Activated T-helper 17 cell treated with anti-CD3 and anti-CD28 coated beads, Interleukin-2, amount 50 U/mL, for 72 hours (primary cell): Measurements from ENCODE around the gene IVNS1ABP. TPM values are rescaled to one million over a fixed set of nuclear protein-coding genes. Genes with fewer than 3 reads are reported as not detected.
"Not testable (repeated sequence)": the region's sequence is repeated elsewhere in the genome, so short reads cannot be mapped to it uniquely, and the experiment has no call there.

ENCODE experiments used
- ATAC-seq: fragments of 150-1000 bp; cut with Tn5 transposase; replicated peaks from 2 replicates; pipeline ENCODE4 v1.10.0; 2021; ENCODE audit warnings: mild to moderate bottlenecking, moderate library complexity
- H3K27ac Mint-ChIP-seq: one replicate; pipeline ENCODE4 v1.8.0; 2022; ENCODE audit warnings: mixed read lengths
- H3K27me3 Mint-ChIP-seq: one replicate; pipeline ENCODE4 v1.8.0; 2022; ENCODE audit warnings: mixed read lengths
- H3K36me3 Mint-ChIP-seq: one replicate; pipeline ENCODE4 v1.8.0; 2022; ENCODE audit warnings: low read depth, mild to moderate bottlenecking, mixed read lengths
- H3K4me1 Mint-ChIP-seq: one replicate; pipeline ENCODE4 v1.8.0; 2022; ENCODE audit warnings: mixed read lengths
- H3K4me3 Mint-ChIP-seq: one replicate; pipeline ENCODE4 v1.8.0; 2022; ENCODE audit warnings: mild to moderate bottlenecking, mixed read lengths
- H3K9me3 Mint-ChIP-seq: one replicate; pipeline ENCODE4 v1.8.0; 2022; ENCODE audit warnings: mixed read lengths
- total RNA-seq, 2 donors: library from RNA; stranded (reverse); gene quantifications; one replicate each; pipeline ENCODE4 v1.2.3, GENCODE V29; 2022

IVNS1ABP gene
- total RNA-seq, 2 donors from 2014 or later, result 215 to 269 TPM

DNA sequence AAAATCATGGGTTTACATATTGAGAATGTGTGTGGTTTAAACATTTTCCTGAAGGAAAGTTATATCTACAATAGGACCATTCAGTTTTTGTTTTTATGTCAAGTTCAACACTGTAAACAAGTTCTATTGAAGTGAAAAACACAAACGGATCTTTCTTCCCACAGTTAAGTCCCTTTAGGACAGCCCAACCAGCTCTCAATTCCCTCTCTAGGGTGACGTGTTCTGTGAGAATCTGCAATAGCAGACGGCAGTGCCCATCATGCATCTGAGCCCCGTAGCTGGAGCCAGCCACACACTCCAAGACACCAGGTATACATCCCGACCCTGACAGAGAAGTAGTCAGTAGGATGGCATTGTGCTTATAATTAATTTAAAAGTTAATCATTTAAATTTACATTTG lies 26.3 kb upstream of the IVNS1ABP start:
- no peak overlapping the region for H3K4me3 Mint-ChIP-seq
- no peaks in the 10 kb centered on the region for H3K36me3 Mint-ChIP-seq
- no peaks in the 10 kb centered on the region for H3K9me3 Mint-ChIP-seq
- ATAC-seq, result no peak
- peaks cover 18% of the 10 kb centered on the region for H3K4me1 Mint-ChIP-seq
- H3K27ac Mint-ChIP-seq, result no peak overlapping the region
- no peaks in the 10 kb centered on the region for H3K27me3 Mint-ChIP-seq

DNA sequence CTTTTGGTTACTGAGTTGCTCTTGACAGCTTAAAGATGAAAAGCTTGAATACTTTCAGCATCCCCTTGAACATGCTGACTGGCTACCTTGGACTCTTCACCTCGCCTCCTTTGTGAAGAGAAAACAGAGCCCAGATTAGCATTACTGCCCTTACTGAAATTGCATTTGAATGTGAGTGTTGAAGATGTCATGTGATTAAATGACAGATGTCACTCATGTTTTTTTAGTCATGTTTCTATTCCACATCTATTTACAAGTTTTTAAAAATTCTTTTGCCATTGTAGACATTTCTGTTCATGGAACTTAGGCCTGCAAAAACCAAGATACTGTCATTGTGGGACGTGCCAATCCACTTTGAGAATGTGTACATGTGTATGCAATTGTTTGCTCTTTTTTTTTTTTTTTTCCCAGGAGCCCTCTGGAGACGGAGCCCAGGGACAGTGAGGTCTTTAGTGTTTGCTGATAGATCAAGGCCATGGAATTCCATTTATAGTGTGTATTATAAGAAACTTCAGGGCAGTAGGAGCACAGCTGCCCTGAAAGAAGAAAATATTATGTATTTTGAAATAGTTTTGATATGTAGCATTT lies 25.7 kb upstream of the IVNS1ABP start:
- Mint-ChIP-seq H3K27me3 (no peaks in the 10 kb centered on the region), H3K27ac (no peak overlapping the region), H3K36me3 (no peaks in the 10 kb centered on the region), H3K4me3 (no peak overlapping the region), H3K9me3 (no peaks in the 10 kb centered on the region), H3K4me1 (peaks cover 18% of the 10 kb centered on the region)
- no peak for ATAC-seq

DNA sequence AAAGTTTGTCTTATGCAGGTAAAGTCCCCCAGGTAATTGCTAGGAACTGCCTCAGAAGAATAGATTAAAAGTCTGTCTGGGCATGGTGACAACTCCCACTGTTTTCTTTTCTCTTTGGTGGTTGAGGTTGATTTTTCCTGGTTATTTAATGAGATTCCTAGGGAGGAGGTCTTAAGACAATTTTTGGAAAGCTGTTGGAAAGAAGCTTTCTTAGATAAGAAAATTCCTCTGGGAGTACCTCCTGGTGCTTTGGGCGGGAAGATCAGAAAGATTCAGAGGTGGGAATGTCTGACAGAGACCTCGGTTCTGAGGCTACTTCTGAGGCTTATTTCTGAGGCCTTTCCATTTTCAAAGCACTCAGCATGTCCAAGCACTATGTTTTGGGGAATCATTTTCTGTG lies 25.0 kb upstream of the IVNS1ABP start:
- Mint-ChIP-seq H3K27ac (no peak overlapping the region), H3K4me1 (peaks cover 21% of the 10 kb centered on the region), H3K27me3 (no peaks in the 10 kb centered on the region), H3K4me3 (no peak overlapping the region), H3K36me3 (no peaks in the 10 kb centered on the region), H3K9me3 (no peaks in the 10 kb centered on the region)
- ATAC-seq, result no peak

DNA sequence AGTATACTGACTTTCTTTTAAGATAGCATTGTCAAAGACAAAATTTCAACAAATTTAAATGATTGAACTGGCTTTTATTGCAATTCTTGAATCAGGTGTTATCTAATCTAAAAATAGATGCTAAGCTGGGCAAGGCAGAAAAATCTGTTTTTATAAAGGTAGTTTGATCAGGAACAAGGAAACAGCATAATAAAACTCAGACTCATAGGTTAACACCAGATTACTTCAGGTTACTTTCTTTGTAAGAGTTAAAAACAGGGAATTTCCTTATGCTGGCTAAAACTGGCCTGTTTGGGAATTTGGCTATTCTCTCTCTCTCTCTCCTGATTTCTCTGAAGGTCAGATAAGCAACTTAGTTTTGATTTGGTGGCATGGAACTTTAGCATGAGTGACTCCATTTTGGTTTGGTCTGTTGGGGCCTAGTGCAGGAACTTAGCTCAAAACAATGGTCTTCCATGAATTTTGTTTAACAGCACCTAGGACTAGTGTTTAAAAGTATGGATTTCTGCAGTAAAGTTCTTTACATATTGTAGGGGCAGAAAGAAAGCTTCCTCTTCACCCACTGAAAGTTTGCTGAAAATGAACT lies 24.2 kb upstream of the IVNS1ABP start:
- H3K27me3 Mint-ChIP-seq, result no peaks in the 10 kb centered on the region

DNA sequence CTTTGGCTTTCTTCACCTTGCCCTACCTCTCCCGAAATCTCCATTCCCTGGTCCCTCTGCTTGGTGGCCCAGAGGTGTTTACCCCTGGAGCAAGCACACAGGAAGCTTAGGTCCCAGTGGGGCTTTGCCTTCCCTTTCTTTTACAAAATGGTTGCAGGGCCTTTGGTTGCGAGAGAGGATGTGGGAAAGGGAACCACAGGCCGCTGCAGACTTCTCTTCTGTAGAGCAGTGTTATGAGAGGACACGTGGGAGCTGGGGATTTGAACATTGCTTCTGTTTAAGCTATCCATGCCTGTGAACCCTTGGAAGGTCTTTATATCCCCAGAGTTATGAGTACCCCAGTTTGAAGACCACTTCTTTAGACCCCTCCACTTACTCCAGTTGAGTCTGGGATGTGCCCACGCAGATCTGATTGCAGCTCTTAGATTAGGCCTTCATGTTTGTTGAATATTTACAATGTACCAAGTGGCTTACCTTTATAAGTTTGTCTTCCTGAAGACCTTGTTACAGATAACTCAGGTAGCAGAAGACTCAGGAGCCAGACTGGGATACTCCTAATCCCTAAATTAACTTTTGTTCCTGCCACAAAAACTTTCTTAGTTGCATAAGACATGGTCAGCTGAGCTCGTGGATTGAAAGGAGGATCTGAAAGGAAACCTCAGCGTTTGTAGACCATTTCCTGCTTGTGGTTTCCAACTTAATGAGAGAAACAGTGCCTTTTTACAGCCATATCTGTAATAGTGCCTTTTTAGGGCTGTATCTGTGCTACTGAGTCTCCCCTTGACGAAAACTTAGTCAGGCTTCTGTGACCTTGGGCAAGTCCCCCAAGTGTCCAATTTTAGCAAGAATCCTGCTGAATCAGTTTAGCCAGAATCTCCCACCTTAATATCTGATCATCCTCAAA lies 21.9 kb upstream of the IVNS1ABP start:
- peak; percentile 90 for ATAC-seq
- H3K4me1 Mint-ChIP-seq, result peaks cover 22% of the 10 kb centered on the region
- peak overlapping the region; percentile 43 for H3K4me3 Mint-ChIP-seq
- peak overlapping the region; percentile 7 for H3K27ac Mint-ChIP-seq
- no peaks in the 10 kb centered on the region for H3K9me3 Mint-ChIP-seq
- no peaks in the 10 kb centered on the region for H3K36me3 Mint-ChIP-seq
- H3K27me3 Mint-ChIP-seq, result no peaks in the 10 kb centered on the region

More for the DNA sequence above, 24.2 kb upstream of the IVNS1ABP start:
- Mint-ChIP-seq H3K27ac (no peak overlapping the region), H3K4me3 (no peak overlapping the region), H3K4me1 (peaks cover 22% of the 10 kb centered on the region), H3K36me3 (no peaks in the 10 kb centered on the region), H3K9me3 (no peaks in the 10 kb centered on the region)
- ATAC-seq, result no peak

DNA sequence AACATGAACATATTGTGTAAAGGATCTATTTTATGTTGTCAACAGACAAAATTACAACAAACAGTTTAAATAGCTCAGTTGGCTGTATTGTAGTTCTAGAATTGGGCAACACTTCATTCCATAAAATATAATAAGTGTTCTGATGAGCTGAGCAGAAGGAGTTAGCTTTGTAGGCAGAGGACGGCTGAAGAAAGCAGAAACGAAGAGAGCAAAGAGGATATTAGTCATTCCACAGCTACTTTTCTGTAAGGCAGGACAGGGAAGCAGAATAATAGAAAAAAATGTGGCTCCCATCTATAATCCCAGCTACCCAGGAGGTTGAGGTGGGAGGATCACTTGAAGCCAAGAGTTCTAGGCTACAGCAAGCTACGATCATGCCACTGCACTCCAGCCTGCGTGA lies 20.2 kb upstream of the IVNS1ABP start:
- Mint-ChIP-seq H3K36me3 (no peaks in the 10 kb centered on the region), H3K9me3 (no peaks in the 10 kb centered on the region), H3K4me3 (no peak overlapping the region), H3K27ac (peak overlapping the region; percentile 61), H3K27me3 (no peaks in the 10 kb centered on the region), H3K4me1 (peaks cover 22% of the 10 kb centered on the region)
- ATAC-seq, result no peak

DNA sequence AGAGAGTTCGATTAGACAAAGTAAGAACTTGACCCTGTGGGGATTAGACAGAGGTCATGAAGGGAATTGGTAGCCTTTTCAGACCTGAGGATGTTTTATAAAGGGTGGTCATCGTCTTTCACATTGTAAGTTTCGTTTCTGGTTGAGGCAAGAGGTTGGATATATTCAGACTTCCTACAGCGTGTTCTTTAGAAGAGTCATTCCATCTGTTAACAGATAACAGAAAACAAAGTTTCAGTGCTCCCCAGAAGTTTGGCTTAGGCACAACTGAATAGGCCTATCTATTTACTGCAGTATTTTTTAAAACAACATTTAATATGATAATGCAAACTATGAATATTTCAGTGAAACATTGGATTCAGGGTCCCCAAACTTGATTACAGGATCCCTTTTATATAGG lies 17.1 kb upstream of the IVNS1ABP start:
- no peak for ATAC-seq
- Mint-ChIP-seq H3K36me3 (no peaks in the 10 kb centered on the region), H3K27ac (no peak overlapping the region), H3K9me3 (no peaks in the 10 kb centered on the region), H3K4me3 (no peak overlapping the region), H3K4me1 (peaks cover 12% of the 10 kb centered on the region), H3K27me3 (no peaks in the 10 kb centered on the region)

DNA sequence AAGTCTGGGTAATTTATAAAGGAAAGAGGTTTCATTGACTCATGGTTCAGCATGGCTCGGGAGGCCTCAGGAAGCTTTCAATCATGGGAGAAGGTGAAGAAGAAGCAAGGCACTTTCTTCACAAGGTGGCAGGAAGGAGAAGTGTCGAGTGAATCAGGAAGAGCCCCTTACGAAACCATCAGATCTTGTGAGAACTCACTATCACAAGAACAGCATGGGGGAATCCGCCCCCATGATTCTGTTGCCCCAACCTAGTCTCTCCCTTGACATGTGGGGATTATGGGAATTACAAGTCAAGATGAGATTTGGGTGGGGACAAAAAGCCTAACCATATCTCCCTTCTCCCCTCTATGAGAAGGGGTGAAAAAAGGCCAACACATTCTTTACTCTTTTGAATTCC lies 11.2 kb upstream of the IVNS1ABP start:
- H3K27ac Mint-ChIP-seq, result no peak overlapping the region
- H3K36me3 Mint-ChIP-seq, result no peaks in the 10 kb centered on the region
- no peaks in the 10 kb centered on the region for H3K9me3 Mint-ChIP-seq
- no peak overlapping the region for H3K4me3 Mint-ChIP-seq
- no peak for ATAC-seq
- H3K4me1 Mint-ChIP-seq, result peaks cover 4% of the 10 kb centered on the region
- no peaks in the 10 kb centered on the region for H3K27me3 Mint-ChIP-seq

DNA sequence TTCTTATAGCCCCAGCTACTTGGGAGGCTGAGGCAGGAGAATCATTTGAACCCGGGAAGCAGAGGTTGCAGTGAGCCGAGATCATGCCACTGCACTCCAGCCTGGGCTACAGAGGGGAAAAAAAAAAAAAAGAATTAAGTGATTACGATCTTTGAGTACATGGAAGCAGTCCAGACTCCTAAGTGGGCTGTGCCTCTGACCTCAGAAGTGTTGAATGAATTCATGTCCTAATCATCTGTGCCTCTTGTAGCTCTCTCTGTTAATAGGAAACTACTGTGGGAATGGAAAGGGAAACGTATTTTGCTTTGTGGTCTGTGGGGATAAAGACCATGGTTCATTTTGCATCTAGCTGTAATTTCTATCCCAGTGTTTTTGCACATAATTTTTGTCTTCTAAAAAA lies 8.4 kb upstream of the IVNS1ABP start:
- no peaks in the 10 kb centered on the region for H3K27me3 Mint-ChIP-seq
- peaks cover 10% of the 10 kb centered on the region for H3K4me1 Mint-ChIP-seq
- no peak overlapping the region for H3K27ac Mint-ChIP-seq
- peaks cover 10% of the 10 kb centered on the region for H3K36me3 Mint-ChIP-seq
- ATAC-seq, result no peak
- no peak overlapping the region for H3K4me3 Mint-ChIP-seq
- H3K9me3 Mint-ChIP-seq, result peaks cover 8% of the 10 kb centered on the region

DNA sequence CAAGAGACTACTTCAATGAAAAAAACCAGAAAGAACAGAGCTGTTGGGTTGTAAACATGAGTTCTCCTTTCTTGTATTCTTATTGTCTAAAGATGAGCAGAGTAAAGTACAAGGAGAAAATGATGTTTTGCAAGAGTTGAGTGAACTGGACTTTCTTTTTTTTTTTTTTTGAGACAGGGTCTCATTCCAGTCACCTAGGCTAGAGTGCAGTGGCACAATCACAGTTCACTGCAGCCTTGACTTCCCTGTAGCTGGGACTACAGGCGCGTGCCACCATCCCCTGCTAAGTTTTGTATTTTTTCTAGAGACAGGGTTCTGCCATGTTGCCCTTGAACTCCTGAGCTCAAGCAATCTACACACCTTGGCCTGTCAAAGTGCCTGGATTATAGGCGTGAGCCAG lies 7.1 kb upstream of the IVNS1ABP start:
- no peaks in the 10 kb centered on the region for H3K27me3 Mint-ChIP-seq
- no peak overlapping the region for H3K27ac Mint-ChIP-seq
- H3K9me3 Mint-ChIP-seq, result peaks cover 8% of the 10 kb centered on the region
- no peak overlapping the region for H3K4me3 Mint-ChIP-seq
- peaks cover 19% of the 10 kb centered on the region for H3K36me3 Mint-ChIP-seq
- peaks cover 17% of the 10 kb centered on the region for H3K4me1 Mint-ChIP-seq
- ATAC-seq, result no peak

DNA sequence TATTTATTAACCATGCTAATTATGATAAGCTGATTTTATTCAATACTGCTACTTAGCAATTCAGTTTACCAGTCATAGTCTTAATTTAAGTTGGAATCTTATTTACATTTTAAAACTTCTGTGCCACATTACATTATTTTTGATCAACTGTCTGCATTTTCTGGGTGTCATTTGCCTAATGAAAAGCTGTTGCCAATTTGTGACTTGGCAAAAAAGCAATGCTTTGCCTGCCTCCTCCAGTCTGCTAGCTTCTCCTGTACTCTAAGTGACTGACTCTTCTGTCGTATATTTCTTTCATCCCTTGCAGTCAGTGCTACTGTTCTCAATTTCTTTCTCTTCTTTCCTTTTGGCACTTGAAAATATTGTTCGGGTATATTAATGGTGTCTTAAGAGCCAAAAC lies 5.6 kb upstream of the IVNS1ABP start:
- Mint-ChIP-seq H3K36me3 (peaks cover 34% of the 10 kb centered on the region), H3K9me3 (peaks cover 13% of the 10 kb centered on the region), H3K27ac (no peak overlapping the region), H3K4me3 (no peak overlapping the region), H3K27me3 (no peaks in the 10 kb centered on the region), H3K4me1 (peaks cover 22% of the 10 kb centered on the region)
- ATAC-seq, result no peak

DNA sequence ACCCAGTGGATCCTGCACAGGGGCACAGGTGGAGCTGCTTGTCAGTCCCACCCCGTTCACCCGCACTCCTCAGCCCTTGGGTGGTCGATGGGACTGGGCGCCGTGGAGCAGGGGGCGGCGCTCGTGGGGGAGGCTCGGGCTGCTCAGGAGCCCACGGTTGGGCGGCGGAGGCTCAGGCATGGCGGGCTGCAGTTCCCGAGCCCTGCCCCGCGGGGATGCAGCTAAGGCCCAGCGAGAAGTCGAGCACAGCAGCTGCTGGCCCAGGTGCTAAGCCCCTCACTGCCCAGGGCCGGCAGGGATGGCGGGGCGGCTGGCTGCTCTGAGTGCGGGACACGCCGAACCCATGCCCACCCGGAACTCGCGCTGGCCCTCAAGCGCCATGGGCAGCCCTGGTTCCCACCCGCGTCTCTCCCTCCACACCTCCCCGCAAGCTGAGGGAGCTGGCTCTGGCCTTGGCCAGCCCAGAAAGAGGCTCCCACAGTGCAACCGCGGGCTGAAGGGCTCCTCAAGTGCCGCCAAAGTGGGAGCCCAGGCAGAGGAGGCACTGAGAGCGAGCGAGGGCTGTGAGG lies 4.7 kb upstream of the IVNS1ABP start:
- peaks cover 13% of the 10 kb centered on the region for H3K9me3 Mint-ChIP-seq
- peaks cover 24% of the 10 kb centered on the region for H3K4me1 Mint-ChIP-seq
- peaks cover 43% of the 10 kb centered on the region for H3K36me3 Mint-ChIP-seq
- H3K27me3 Mint-ChIP-seq, ATAC-seq, H3K4me3 Mint-ChIP-seq, H3K27ac Mint-ChIP-seq: not testable (repeated sequence)

DNA sequence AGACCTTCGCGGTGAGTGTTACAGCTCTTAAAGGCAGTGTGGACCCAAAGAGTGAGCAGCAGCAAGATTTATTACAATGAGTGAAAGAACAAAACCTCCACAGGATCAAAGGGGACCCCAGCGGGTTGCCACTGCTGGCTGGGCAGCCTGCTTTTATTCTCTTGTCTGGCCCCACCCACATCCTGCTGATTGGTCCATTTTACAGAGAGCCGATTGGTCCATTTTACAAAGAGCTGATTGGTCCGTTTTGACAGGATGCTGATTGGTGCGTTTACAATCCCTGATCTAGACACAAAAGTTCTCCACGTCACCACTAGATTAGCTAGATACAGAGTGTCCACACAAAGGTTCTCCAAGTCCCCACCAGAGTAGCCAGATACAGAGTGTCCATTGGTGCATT lies 4.1 kb upstream of the IVNS1ABP start:
- peaks cover 24% of the 10 kb centered on the region for H3K4me1 Mint-ChIP-seq

DNA sequence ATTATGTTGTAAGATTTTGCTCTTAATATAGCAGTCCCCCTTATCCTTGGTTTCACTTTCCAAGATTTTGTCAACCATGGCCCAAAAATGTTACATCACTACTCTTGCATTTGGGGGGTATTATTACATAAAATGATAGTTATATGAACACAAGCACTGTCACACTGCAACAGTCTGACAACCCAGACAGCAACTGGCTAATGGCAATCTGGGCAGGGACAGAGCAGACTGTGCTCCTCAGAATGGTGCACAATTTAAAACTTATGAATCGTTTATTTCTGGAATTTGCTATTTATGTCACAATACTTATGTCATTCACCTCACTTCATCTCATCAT lies 2.1 kb upstream of the IVNS1ABP start:
- H3K4me3 Mint-ChIP-seq, result peak overlapping the region; percentile 96
- no peaks in the 10 kb centered on the region for H3K27me3 Mint-ChIP-seq
- peaks cover 13% of the 10 kb centered on the region for H3K9me3 Mint-ChIP-seq
- H3K27ac Mint-ChIP-seq, result peak overlapping the region; percentile 100
- peaks cover 70% of the 10 kb centered on the region for H3K36me3 Mint-ChIP-seq
- peaks cover 31% of the 10 kb centered on the region for H3K4me1 Mint-ChIP-seq
- no peak for ATAC-seq

More for the DNA sequence above, 4.1 kb upstream of the IVNS1ABP start:
- Mint-ChIP-seq H3K36me3 (peaks cover 50% of the 10 kb centered on the region), H3K27ac (peak overlapping the region; percentile 60), H3K4me3 (peak overlapping the region; percentile 96), H3K9me3 (peaks cover 13% of the 10 kb centered on the region)
- not testable (repeated sequence) for H3K27me3 Mint-ChIP-seq, ATAC-seq
